A549 (cell line): ENCODE data around the gene PHF24. TPM values are rescaled to one million over a fixed set of nuclear protein-coding genes. Genes with fewer than 3 reads are reported as not detected.

Experiments used
- ATAC-seq, 2 experiments: fragments of 200-7000 bp in 1 of 2; fragments of >200 bp in 1 of 2; cut with Nextera tagmentation in 1 of 2; cut with Tn5 transposase in 1 of 2; 3 replicates each; pipeline versions ENCODE4 v1.8.0 to v1.9.1; 2018 to 2020; ENCODE audit warnings: mild to moderate bottlenecking in 1 of 2, moderate library complexity in 1 of 2
- CTCF ChIA-PET: fragments of 300-600 bp; sonication (Branson Sonifier 250); formaldehyde crosslinking; extraction: SDS; loops from one replicate; lab custom pipeline; 2021; ENCODE audit warnings: antibody characterized with exemption, inconsistent platforms; lab: Yijun Ruan, JAX
- POLR2A ChIA-PET: fragments of 350-600 bp; formaldehyde crosslinking; extraction: SDS; loops from one replicate; lab custom pipeline; 2021; ENCODE audit warnings: antibody characterized with exemption, inconsistent platforms; lab: Yijun Ruan, JAX
- DNase-seq, 2 experiments: peaks; one replicate each; pipeline versions ENCODE4 v3.0.0 to v3.0.0-alpha.2; 2011 to 2016; ENCODE audit warnings: low read depth in 1 of 2, low spot score in 1 of 2
- FAIRE-seq: peaks from 2 replicates; lab custom pipeline; 2011; peaks lifted over from hg19 to GRCh38; lab: Jason Lieb, UNC
- H3K27ac ChIP-seq, 2 experiments: fragments of >200 bp; sonication (Bioruptor Twin); formaldehyde crosslinking; 3 replicates each; pipeline ENCODE4 v1.5.1; 2016 to 2017
- H3K4me1 ChIP-seq: fragments of >200 bp; sonication (Bioruptor Twin); formaldehyde crosslinking; 3 replicates; pipeline ENCODE4 v1.6.1; 2016
- H3K4me2 ChIP-seq: fragments of >200 bp; sonication (Bioruptor Twin); formaldehyde crosslinking; 3 replicates; pipeline ENCODE4 v1.6.1; 2016
- H3K4me3 ChIP-seq: fragments of >200 bp; sonication (Bioruptor Twin); formaldehyde crosslinking; 3 replicates; pipeline ENCODE4 v1.5.1; 2016
- H3K9me3 ChIP-seq: fragments of >200 bp; sonication (Bioruptor Twin); formaldehyde crosslinking; 3 replicates; pipeline ENCODE4 v1.6.1; 2016
- BHLHE40 ChIP-seq: IDR thresholded peaks from 2 replicates; pipeline ENCODE4 v1.6.1; 2012; ENCODE audit warnings: low read depth, low read length, inconsistent platforms
- CHD2 ChIP-seq: fragments of 150-350 bp; IDR thresholded peaks from 2 replicates; pipeline ENCODE4 v1.6.1; 2014; ENCODE audit warnings: low read length; ENCODE audit not compliant: partially characterized antibody
- EP300 ChIP-seq, 2 experiments: fragments of >200 bp; sonication (Bioruptor Twin); formaldehyde crosslinking; IDR thresholded peaks; 2 replicates in 1 of 2; 3 replicates in 1 of 2; pipeline ENCODE4 v1.6.1; 2016 to 2017
- GATA3 ChIP-seq: IDR thresholded peaks from 2 replicates; pipeline ENCODE4 v1.6.1; 2012; ENCODE audit warnings: borderline replicate concordance
- HOXB13 ChIP-seq: fragments of 250-450 bp; sonication (Bioruptor Pico); IDR thresholded peaks from 2 replicates; pipeline ENCODE4 v1.5.0; 2020; ENCODE audit warnings: low read depth, mild to moderate bottlenecking, moderate library complexity
- KDM1A ChIP-seq: fragments of 200-600 bp; sonication (generic); IDR thresholded peaks from 2 replicates; pipeline ENCODE4 v1.6.1; 2016; ENCODE audit warnings: low read depth, mild to moderate bottlenecking
- MAFK ChIP-seq: fragments of 450-650 bp; IDR thresholded peaks from 2 replicates; pipeline ENCODE4 v1.6.1; 2014; ENCODE audit not compliant: partially characterized antibody
- MYC ChIP-seq: IDR thresholded peaks from 2 replicates; pipeline ENCODE4 v1.6.1; 2012; ENCODE audit warnings: mild to moderate bottlenecking, inconsistent platforms, low read length, improper control_type of control experiment, borderline replicate concordance
- NFE2L2 ChIP-seq: fragments of 150-350 bp; conservative IDR thresholded peaks from 2 replicates; pipeline ENCODE4 v1.6.1; 2014; ENCODE audit warnings: low read length
- NPAS2 ChIP-seq: fragments of 250-450 bp; sonication (Bioruptor Pico); IDR thresholded peaks from 2 replicates; pipeline ENCODE4 v1.8.0; 2022; ENCODE audit warnings: mild to moderate bottlenecking, moderate library complexity, borderline replicate concordance
- PBX3 ChIP-seq: IDR thresholded peaks from 2 replicates; pipeline ENCODE4 v1.6.1; 2012
- POLR2AphosphoS2 ChIP-seq: conservative IDR thresholded peaks from 2 replicates; pipeline ENCODE4 v1.6.1; 2012; ENCODE audit warnings: low read length, improper control_type of control experiment, inconsistent platforms
- RAD21 ChIP-seq, 2 experiments: fragments of >200 bp in 1 of 2; sonication (Bioruptor Twin) in 1 of 2; formaldehyde crosslinking in 1 of 2; IDR thresholded peaks in 1 of 2; conservative IDR thresholded peaks in 1 of 2; 2 replicates in 1 of 2; 3 replicates in 1 of 2; pipeline ENCODE4 v1.6.1; 2012 to 2018; ENCODE audit warnings: inconsistent platforms in 1 of 2
- RARB ChIP-seq: fragments of 250-450 bp; sonication (Bioruptor Pico); IDR thresholded peaks from 2 replicates; pipeline ENCODE4 v1.8.0; 2021; ENCODE audit warnings: mild to moderate bottlenecking, moderate library complexity
- REST ChIP-seq: fragments of 200-600 bp; sonication (generic); IDR thresholded peaks from 2 replicates; pipeline ENCODE4 v1.6.1; 2016; ENCODE audit warnings: antibody characterized with exemption, mild to moderate bottlenecking, moderate library complexity
- RFX5 ChIP-seq: fragments of 450-650 bp; IDR thresholded peaks from 2 replicates; pipeline ENCODE4 v1.7.1; 2014; ENCODE audit warnings: antibody characterized with exemption, mild to moderate bottlenecking, moderate library complexity
- SMC3 ChIP-seq: fragments of >200 bp; sonication (Bioruptor Twin); formaldehyde crosslinking; IDR thresholded peaks from 3 replicates; pipeline ENCODE4 v1.6.1; 2018; ENCODE audit warnings: inconsistent platforms
- SREBF2 ChIP-seq: fragments of 450-650 bp; IDR thresholded peaks from 2 replicates; pipeline ENCODE4 v1.6.1; 2014; ENCODE audit warnings: mild to moderate bottlenecking, moderate library complexity
- ZC3H11A ChIP-seq: fragments of 450-650 bp; IDR thresholded peaks from 2 replicates; pipeline ENCODE4 v1.6.1; 2014; ENCODE audit warnings: antibody characterized with exemption, mild to moderate bottlenecking
- ZNF302 ChIP-seq: fragments of 250-450 bp; sonication (Bioruptor Pico); IDR thresholded peaks from 2 replicates; pipeline ENCODE4 v1.9.0; 2021; ENCODE audit warnings: inconsistent platforms, mild to moderate bottlenecking, moderate library complexity
- ZSCAN20 ChIP-seq: fragments of 250-450 bp; sonication (Bioruptor Pico); IDR thresholded peaks from 2 replicates; pipeline ENCODE4 v1.8.0; 2022; ENCODE audit warnings: mild to moderate bottlenecking, moderate library complexity
- WGBS: methylation state at CpG from one replicate; pipeline ENCODE4 v1.1.6; 2017; ENCODE audit errors: missing lambda C conversion rate; 5-methylcytosine and 5-hydroxymethylcytosine counted together
- polyA plus RNA-seq, 4 experiments: library from polyadenylated mRNA; depleted of rRNA in 3 of 4; stranded (reverse); fragments of >200 nt; fragmentation: RNase III in 1 of 4; extraction: RNeasy Plus Mini Kit Qiagen cat#74134 plus additional on column Dnase treatment in 1 of 4; gene quantifications; 2 replicates in 3 of 4; 3 replicates in 1 of 4; pipeline ENCODE4 v1.2.3, GENCODE V29; 2011 to 2017
- TF ChIP-seq, protein P1 (sequence below): fragments of 150-350 bp; IDR thresholded peaks from 2 replicates; pipeline ENCODE4 v1.6.1; 2014; ENCODE audit warnings: low read depth, mild to moderate bottlenecking, low read length
- TF ChIP-seq, protein P2 (sequence below): fragments of >200 bp; sonication (Bioruptor Twin); formaldehyde crosslinking; IDR thresholded peaks from 3 replicates; pipeline ENCODE4 v1.5.1; 2016
- TF ChIP-seq, protein P3 (sequence below): fragments of 250-450 bp; sonication (Bioruptor Pico); IDR thresholded peaks from 2 replicates; pipeline ENCODE4 v1.5.0; 2021; ENCODE audit warnings: mild to moderate bottlenecking, moderate library complexity, borderline replicate concordance

The PHF24 gene
- polyA plus RNA-seq, 2 of the 4 experiments (the other 2 are of a cell fraction) = not detected

GRCh38 chr9:34984049-34984448 is 26.0 kb downstream of the PHF24 start:
- H3K4me2 ChIP-seq = no peak overlapping the region
- TF ChIP-seq REST = peak; percentile 78
- TF ChIP-seq, protein P1, sequence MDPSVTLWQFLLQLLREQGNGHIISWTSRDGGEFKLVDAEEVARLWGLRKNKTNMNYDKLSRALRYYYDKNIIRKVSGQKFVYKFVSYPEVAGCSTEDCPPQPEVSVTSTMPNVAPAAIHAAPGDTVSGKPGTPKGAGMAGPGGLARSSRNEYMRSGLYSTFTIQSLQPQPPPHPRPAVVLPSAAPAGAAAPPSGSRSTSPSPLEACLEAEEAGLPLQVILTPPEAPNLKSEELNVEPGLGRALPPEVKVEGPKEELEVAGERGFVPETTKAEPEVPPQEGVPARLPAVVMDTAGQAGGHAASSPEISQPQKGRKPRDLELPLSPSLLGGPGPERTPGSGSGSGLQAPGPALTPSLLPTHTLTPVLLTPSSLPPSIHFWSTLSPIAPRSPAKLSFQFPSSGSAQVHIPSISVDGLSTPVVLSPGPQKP = no peak
- TF ChIP-seq, all 56 proteins: peak for 1
- WGBS = 11% methylated on average over 1 of the region's 1 CpG
- FAIRE-seq (no peak), ATAC-seq (no peak), DNase-seq (no peak)
- H3K4me3 ChIP-seq = no peak overlapping the region
- CTCF ChIA-PET = interaction anchor here (0.6 to 6.6 kb wide), 19 partner anchors 10 to 492 kb away, joined by 3 to 114 read pairs (median 7); a partner anchor contains a TSS
- H3K27ac ChIP-seq = no peak overlapping the region
- H3K4me1 ChIP-seq = peaks cover 11% of the 10 kb centered on the region; the same call in 1 of the 3 replicates
- POLR2A ChIA-PET = interaction anchor here (1.6 kb wide), 1 partner anchor 85 kb away, joined by 8 read pairs; no protein-coding TSS in a partner anchor
- no peaks in the 10 kb centered on the region for H3K9me3 ChIP-seq

DNA sequence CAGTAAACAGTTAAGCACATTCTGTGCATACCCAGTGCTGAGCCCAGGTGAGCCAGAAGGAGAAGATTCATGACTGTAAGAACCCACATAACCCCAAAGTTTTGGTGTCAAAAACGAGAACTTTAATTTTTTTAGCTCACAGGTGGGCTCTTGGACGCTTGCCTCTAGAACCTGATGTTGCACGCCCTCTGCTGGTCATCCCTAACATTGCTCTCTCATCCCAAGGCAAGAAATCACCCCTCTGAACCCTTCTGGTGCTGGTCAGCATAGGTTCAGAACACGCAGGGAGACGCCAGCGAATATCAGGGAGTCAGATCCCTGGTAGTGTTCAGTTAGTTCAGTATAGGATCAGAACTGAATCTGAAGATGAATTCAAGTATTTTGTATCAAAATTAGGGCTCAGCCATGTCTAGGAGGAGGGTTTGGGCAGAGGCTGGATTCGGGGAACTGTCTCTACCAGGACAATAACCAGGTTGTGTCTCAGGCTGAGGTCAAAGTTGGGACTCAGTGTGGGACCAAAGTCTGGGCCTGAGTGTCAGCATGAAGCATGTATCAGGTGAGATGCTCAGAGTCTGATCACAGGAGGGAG is 27.3 kb downstream of the PHF24 start:
- WGBS = 11% methylated on average over 7 of the region's 7 CpGs
- no peak overlapping the region for H3K27ac ChIP-seq
- no peak overlapping the region for H3K4me2 ChIP-seq
- FAIRE-seq (no peak), ATAC-seq (no peak), DNase-seq (peak; percentile 45 to 77)
- TF ChIP-seq MAFK (no peak), EP300 (IDR thresholded peaks at IDR 0.05) (no peak), NFE2L2 (no peak), SREBF2 (no peak), HOXB13 (no peak), RARB (CRISPR knock-in tag) (no peak), ZC3H11A (no peak), KDM1A (no peak), RFX5 (no peak), ZNF302 (no peak), ZSCAN20 (no peak), RAD21 (conservative IDR thresholded peaks at IDR 0.05 in 1 of 2, IDR thresholded peaks at IDR 0.05 in 1 of 2) (peak; percentile 61 to 67), NPAS2 (CRISPR knock-in tag) (no peak), PBX3 (no peak), POLR2AphosphoS2 (no peak), GATA3 (no peak), BHLHE40 (no peak), SMC3 (peak; percentile 80), CHD2 (no peak), MYC (no peak)
- TF ChIP-seq, protein P2, sequence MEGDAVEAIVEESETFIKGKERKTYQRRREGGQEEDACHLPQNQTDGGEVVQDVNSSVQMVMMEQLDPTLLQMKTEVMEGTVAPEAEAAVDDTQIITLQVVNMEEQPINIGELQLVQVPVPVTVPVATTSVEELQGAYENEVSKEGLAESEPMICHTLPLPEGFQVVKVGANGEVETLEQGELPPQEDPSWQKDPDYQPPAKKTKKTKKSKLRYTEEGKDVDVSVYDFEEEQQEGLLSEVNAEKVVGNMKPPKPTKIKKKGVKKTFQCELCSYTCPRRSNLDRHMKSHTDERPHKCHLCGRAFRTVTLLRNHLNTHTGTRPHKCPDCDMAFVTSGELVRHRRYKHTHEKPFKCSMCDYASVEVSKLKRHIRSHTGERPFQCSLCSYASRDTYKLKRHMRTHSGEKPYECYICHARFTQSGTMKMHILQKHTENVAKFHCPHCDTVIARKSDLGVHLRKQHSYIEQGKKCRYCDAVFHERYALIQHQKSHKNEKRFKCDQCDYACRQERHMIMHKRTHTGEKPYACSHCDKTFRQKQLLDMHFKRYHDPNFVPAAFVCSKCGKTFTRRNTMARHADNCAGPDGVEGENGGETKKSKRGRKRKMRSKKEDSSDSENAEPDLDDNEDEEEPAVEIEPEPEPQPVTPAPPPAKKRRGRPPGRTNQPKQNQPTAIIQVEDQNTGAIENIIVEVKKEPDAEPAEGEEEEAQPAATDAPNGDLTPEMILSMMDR = peak; percentile 82
- TF ChIP-seq, protein P3, sequence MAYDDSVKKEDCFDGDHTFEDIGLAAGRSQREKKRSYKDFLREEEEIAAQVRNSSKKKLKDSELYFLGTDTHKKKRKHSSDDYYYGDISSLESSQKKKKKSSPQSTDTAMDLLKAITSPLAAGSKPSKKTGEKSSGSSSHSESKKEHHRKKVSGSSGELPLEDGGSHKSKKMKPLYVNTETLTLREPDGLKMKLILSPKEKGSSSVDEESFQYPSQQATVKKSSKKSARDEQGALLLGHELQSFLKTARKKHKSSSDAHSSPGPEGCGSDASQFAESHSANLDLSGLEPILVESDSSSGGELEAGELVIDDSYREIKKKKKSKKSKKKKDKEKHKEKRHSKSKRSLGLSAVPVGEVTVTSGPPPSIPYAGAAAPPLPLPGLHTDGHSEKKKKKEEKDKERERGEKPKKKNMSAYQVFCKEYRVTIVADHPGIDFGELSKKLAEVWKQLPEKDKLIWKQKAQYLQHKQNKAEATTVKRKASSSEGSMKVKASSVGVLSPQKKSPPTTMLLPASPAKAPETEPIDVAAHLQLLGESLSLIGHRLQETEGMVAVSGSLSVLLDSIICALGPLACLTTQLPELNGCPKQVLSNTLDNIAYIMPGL (CRISPR knock-in tag) = no peak
- no peak overlapping the region for H3K4me3 ChIP-seq
- no peaks in the 10 kb centered on the region for H3K9me3 ChIP-seq
- peaks cover 14% of the 10 kb centered on the region; the same call in 1 of the 3 replicates for H3K4me1 ChIP-seq
- POLR2A ChIA-PET = interaction anchor here (1.6 kb wide), 1 partner anchor 86 kb away, joined by 8 read pairs; no protein-coding TSS in a partner anchor
- CTCF ChIA-PET = interaction anchor here (0.8 to 6.6 kb wide), 30 partner anchors 9 to 634 kb away, joined by 3 to 114 read pairs (median 7); a partner anchor contains a TSS
